Ovary (tissue), 9 donors: ENCODE results near the gene PDE3B. TPM values are rescaled to one million over a fixed set of nuclear protein-coding genes. Genes with fewer than 3 reads are reported as not detected.
A peak's percentile ranks its signal among the peaks of the same experiment; 100 is the strongest.

Experiments used
- DNase-seq, 5 donors: peaks; one replicate each; pipeline ENCODE4 v3.0.0-alpha.2; 2019 to 2020
- H3K27ac ChIP-seq, 2 donors: fragments of 200-600 bp; one replicate each; pipeline versions ENCODE4 v1.5.1 to v1.8.0; 2019 to 2022
- H3K27me3 ChIP-seq: fragments of 200-600 bp; one replicate; pipeline ENCODE4 v1.8.0; 2022
- H3K36me3 ChIP-seq: fragments of 200-600 bp; sonication (generic); one replicate; pipeline ENCODE4 v1.5.1; 2019
- H3K4me1 ChIP-seq: one replicate; pipeline ENCODE4 v1.8.1; 2013; ENCODE audit warnings: mild to moderate bottlenecking, moderate library complexity; ENCODE audit not compliant: insufficient read depth
- H3K4me3 ChIP-seq: fragments of 200-600 bp; sonication (generic); one replicate; pipeline ENCODE4 v1.5.1; 2017
- H3K9me3 ChIP-seq, 2 donors: fragments of 200-600 bp in 1 of 2; sonication (generic) in 1 of 2; one replicate each; pipeline versions ENCODE4 v1.5.1 to v1.8.1; 2013 to 2019; ENCODE audit warnings: mild to moderate bottlenecking in 1 of 2, moderate library complexity in 1 of 2
- CTCF ChIP-seq, 3 donors: fragments of 450-650 bp in 2 of 3; fragments of 200-600 bp in 1 of 3; IDR thresholded peaks; one replicate each; pipeline versions ENCODE4 v1.5.1 to v1.8.0; 2016 to 2022; ENCODE audit warnings: antibody characterized with exemption in 3 of 3, mild to moderate bottlenecking in 1 of 3
- EP300 ChIP-seq: sonication (generic); formaldehyde crosslinking; IDR thresholded peaks from one replicate; pipeline ENCODE4 v1.6.1; 2017; ENCODE audit warnings: antibody characterized with exemption
- POLR2A ChIP-seq: fragments of 450-650 bp; IDR thresholded peaks from one replicate; pipeline ENCODE4 v1.6.1; 2017; ENCODE audit warnings: antibody characterized with exemption, mild to moderate bottlenecking, moderate library complexity
- WGBS, 3 donors: extraction: QIAGEN DNeasy Blood & Tissue Kit in 1 of 3; methylation state at CpG; one replicate each; pipeline versions ENCODE4 v1.1.5 to v1.1.7; 2013 to 2017; 5-methylcytosine and 5-hydroxymethylcytosine counted together
- intact Hi-C, 4 donors: fragments of 100-400 bp; cut with DNase I; formaldehyde crosslinking; loops; one replicate each; pipeline versions ENCODE4 v1.11.0 to v1.15.1; 2022 to 2023
- polyA plus RNA-seq, 2 donors: library from polyadenylated mRNA; stranded (reverse); fragments of 200-250 nt in 1 of 2; fragments of 350-450 nt in 1 of 2; fragmentation: Illumina TruSeq in 1 of 2; extraction: RNeasy Lipid Tissue Mini Kit (QIAGEN cat#74804) in 1 of 2; gene quantifications; one replicate each; pipeline ENCODE4 v1.2.3, GENCODE V29; 2013 to 2014
- total RNA-seq, 7 donors: library from RNA; depleted of rRNA in 2 of 7; stranded (reverse); fragments of >200 nt in 2 of 7; fragmentation: NEBNext Ultra II Directional in 3 of 7; extraction: Animal tissue kit (Norgen Biotek cat#: 25700) in 3 of 7; gene quantifications; one replicate each; pipeline versions ENCODE4 v1.1.0 to v1.2.4, GENCODE V29; 2016 to 2023
- donor health status: DM: no; HTN: no; CAD: no; lungs with moderate emphysema.
- donor health status: DM: no; HTN: no; CAD: no.
- donor health status: Bipolar disorder and iron deficiency.
- donor health status: DM: yes; HTN: yes; CAD: no.
- donor health status: DM: no; HTN: no; CAD: no.
- donor health status: DM: yes; HTN: yes; CAD: no.

Gene PDE3B
- total and polyA plus RNA-seq, 9 donors: 0.13 to 5.9 (median 1.2) TPM

- 92 to 93% (median 92%) methylated on average over 1 of the region's 1 CpG for WGBS, 3 donors
- Histone ChIP-seq H3K27me3 (no peaks in the 10 kb centered on the region), H3K27ac (no peak overlapping the region), H3K4me3 (no peak overlapping the region), H3K4me1 (peaks cover 1% of the 10 kb centered on the region), H3K9me3 (no peaks in the 10 kb centered on the region), H3K36me3 (no peaks in the 10 kb centered on the region)
- no peak for TF ChIP-seq CTCF (IDR thresholded peaks at IDR 0.05)
- no peak for TF ChIP-seq POLR2A
- intact Hi-C loops: no loop called here
- no peak for DNase-seq
These were observed 241.2 kb downstream of the PDE3B start for GRCh38 chr11:14884667-14885273.

- TF ChIP-seq EP300: no peak
- no peak for TF ChIP-seq CTCF (IDR thresholded peaks at IDR 0.05)
- TF ChIP-seq POLR2A: no peak
- Histone ChIP-seq H3K36me3 (no peaks in the 10 kb centered on the region), H3K4me1 (peaks cover 2% of the 10 kb centered on the region), H3K4me3 (no peak overlapping the region), H3K27me3 (no peaks in the 10 kb centered on the region), H3K9me3 (no peaks in the 10 kb centered on the region), H3K27ac (no peak overlapping the region)
- intact Hi-C loops: no loop called here
- DNase-seq: no peak
- 14 to 52% (median 24%) methylated on average over 1 of the region's 1 CpG for WGBS, 3 donors
These were observed 242.9 kb downstream of the PDE3B start for GRCh38 chr11:14886513-14886912.

- TF ChIP-seq POLR2A: peak; percentile 49
- TF ChIP-seq EP300: no peak
- Histone ChIP-seq H3K9me3 (no peaks in the 10 kb centered on the region), H3K4me3 (peak overlapping the region; percentile 65), H3K27ac (peak overlapping the region; percentile 63 to 78), H3K36me3 (no peaks in the 10 kb centered on the region), H3K27me3 (no peaks in the 10 kb centered on the region), H3K4me1 (peaks cover 2% of the 10 kb centered on the region)
- peak; percentile 79 to 90 (median 85) for DNase-seq
- intact Hi-C loops: loop anchor here in 1 of 4 donors (10.0 kb wide), 1 partner anchor 367 kb away; the partner anchor contains the start of gene PSMA1
- 0 to 1% (median 0%) methylated on average over 65 to 67 of the region's 67 CpGs for WGBS, 3 donors
These were observed 247.8 kb downstream of the PDE3B start for GRCh38 chr11:14891143-14892035.

GRCh38 chr11:14892036-14892556, 248.5 kb downstream of the PDE3B start, which contains the start of gene CYP2R1:
Gene CYP2R1, minus strand, starts transcription at chr11:14892231. Its CDS starts 26 bp downstream, at chr11:14892205.
- Histone ChIP-seq H3K36me3 (no peaks in the 10 kb centered on the region), H3K9me3 (no peaks in the 10 kb centered on the region), H3K4me1 (peaks cover 2% of the 10 kb centered on the region), H3K4me3 (peak within 1 kb of the TSS; percentile 65), H3K27ac (peak within 1 kb of the TSS; percentile 63 to 78), H3K27me3 (no peaks in the 10 kb centered on the region)
- WGBS, 3 donors: 0 to 1% (median 1%) methylated on average over 31 to 36 of the region's 36 CpGs
- intact Hi-C loops: loop anchor here in 1 of 4 donors (10.0 kb wide), 1 partner anchor 367 kb away; the partner anchor contains the start of gene PSMA1
- TF ChIP-seq CTCF (IDR thresholded peaks at IDR 0.05) (no peak), POLR2A (peak; percentile 10)
- peak; percentile 88 to 94 (median 92) for DNase-seq
